Measurements from ENCODE around the gene CALN1.
"Not testable (repeated sequence)": the region's sequence is repeated elsewhere in the genome, so short reads cannot be mapped to it uniquely, and the experiment has no call there.

Gene CALN1

GRCh38 chr7:72265071-72265904 lies 146.8 kb downstream of the CALN1 start:
- no peak for DNase-seq

- DNase-seq, result no peak
Measured at GRCh38 chr7:72260406-72260805, 151.7 kb downstream of the CALN1 start.

GRCh38 chr7:72258074-72258473 lies 154.1 kb downstream of the CALN1 start:
- DNase-seq, result no peak

GRCh38 chr7:72254455-72254854 lies 157.7 kb downstream of the CALN1 start:
- DNase-seq, result no peak

GRCh38 chr7:72249106-72249505 lies 163.0 kb downstream of the CALN1 start:
- DNase-seq, result no peak

- no peak for DNase-seq
Measured at GRCh38 chr7:72244826-72245398, 167.2 kb downstream of the CALN1 start.

- no peak for DNase-seq
Measured at GRCh38 chr7:72243329-72243728, 168.8 kb downstream of the CALN1 start.

GRCh38 chr7:72235351-72235750 lies 176.8 kb downstream of the CALN1 start:
- no peak for DNase-seq

GRCh38 chr7:72234086-72234485 lies 178.1 kb downstream of the CALN1 start:
- no peak for DNase-seq

GRCh38 chr7:72230281-72230680 lies 181.9 kb downstream of the CALN1 start:
- no peak for DNase-seq

GRCh38 chr7:72223351-72223750 lies 188.8 kb downstream of the CALN1 start:
- DNase-seq, result no peak

GRCh38 chr7:72222136-72222535 lies 190.0 kb downstream of the CALN1 start:
- no peak for DNase-seq

- no peak for DNase-seq
Measured at GRCh38 chr7:72219500-72219899, 192.6 kb downstream of the CALN1 start.

- DNase-seq, result no peak
Measured at GRCh38 chr7:72217151-72217550, 195.0 kb downstream of the CALN1 start.

GRCh38 chr7:72213769-72214168 lies 198.4 kb downstream of the CALN1 start:
- no peak for DNase-seq

GRCh38 chr7:72213081-72213480 lies 199.1 kb downstream of the CALN1 start:
- no peak for DNase-seq

GRCh38 chr7:72211175-72211574 lies 201.0 kb downstream of the CALN1 start:
- DNase-seq, result no peak

GRCh38 chr7:72209006-72209405 lies 203.1 kb downstream of the CALN1 start:
- DNase-seq, result not testable (repeated sequence)

- no peak for DNase-seq
Measured at GRCh38 chr7:72196176-72196575, 216.0 kb downstream of the CALN1 start.

GRCh38 chr7:72190919-72191318 lies 221.2 kb downstream of the CALN1 start:
- DNase-seq, result no peak

GRCh38 chr7:72190146-72190545 lies 222.0 kb downstream of the CALN1 start:
- no peak for DNase-seq

- DNase-seq, result no peak
Measured at GRCh38 chr7:72187179-72187578, 225.0 kb downstream of the CALN1 start.

GRCh38 chr7:72183835-72184234 lies 228.3 kb downstream of the CALN1 start:
- DNase-seq, result no peak

GRCh38 chr7:72182036-72182435 lies 230.1 kb downstream of the CALN1 start:
- DNase-seq, result no peak

- no peak for DNase-seq
Measured at GRCh38 chr7:72176875-72177274, 235.3 kb downstream of the CALN1 start.

Data from NCI-H345 (cell line).